Cardiac fibroblast (primary cell): Measurements from ENCODE around the gene PCDHGA12.

Experiments
- DNase-seq, 2 donors: peaks; one replicate each; pipeline versions ENCODE4 v3.0.0 to v3.0.0-alpha.2; 2010; ENCODE audit warnings: low read depth in 2 of 2
- H3K4me3 ChIP-seq, 2 donors: replicated peaks in 1 of 2; 1 replicate in 1 of 2; 2 replicates in 1 of 2; pipeline ENCODE4 v1.5.1; 2011; ENCODE audit warnings: low read depth in 2 of 2, low read length in 2 of 2, mild to moderate bottlenecking in 2 of 2, moderate library complexity in 1 of 2
- TF ChIP-seq, protein P1 (sequence below): IDR thresholded peaks from one replicate; pipeline ENCODE4 v1.5.1; 2011; ENCODE audit warnings: low read depth, mild to moderate bottlenecking, low read length, inconsistent platforms

Gene PCDHGA12

DNA sequence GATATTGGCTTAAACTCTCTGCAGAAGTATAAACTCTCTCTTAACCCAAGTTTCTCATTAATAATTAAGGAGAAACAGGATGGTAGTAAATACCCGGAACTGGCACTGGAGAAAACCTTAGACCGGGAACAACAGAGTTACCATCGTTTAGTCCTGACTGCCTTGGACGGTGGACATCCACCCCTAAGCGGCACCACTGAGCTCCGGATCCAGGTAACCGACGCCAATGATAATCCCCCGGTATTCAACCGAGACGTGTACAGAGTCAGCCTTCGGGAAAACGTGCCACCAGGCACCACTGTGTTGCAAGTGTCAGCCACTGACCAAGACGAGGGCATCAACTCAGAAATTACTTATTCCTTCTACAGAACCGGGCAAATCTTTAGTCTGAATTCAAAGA is 31.7 kb upstream of the PCDHGA12 start:
- H3K4me3 ChIP-seq: no peak overlapping the region
- no peak for DNase-seq
- TF ChIP-seq, protein P1, sequence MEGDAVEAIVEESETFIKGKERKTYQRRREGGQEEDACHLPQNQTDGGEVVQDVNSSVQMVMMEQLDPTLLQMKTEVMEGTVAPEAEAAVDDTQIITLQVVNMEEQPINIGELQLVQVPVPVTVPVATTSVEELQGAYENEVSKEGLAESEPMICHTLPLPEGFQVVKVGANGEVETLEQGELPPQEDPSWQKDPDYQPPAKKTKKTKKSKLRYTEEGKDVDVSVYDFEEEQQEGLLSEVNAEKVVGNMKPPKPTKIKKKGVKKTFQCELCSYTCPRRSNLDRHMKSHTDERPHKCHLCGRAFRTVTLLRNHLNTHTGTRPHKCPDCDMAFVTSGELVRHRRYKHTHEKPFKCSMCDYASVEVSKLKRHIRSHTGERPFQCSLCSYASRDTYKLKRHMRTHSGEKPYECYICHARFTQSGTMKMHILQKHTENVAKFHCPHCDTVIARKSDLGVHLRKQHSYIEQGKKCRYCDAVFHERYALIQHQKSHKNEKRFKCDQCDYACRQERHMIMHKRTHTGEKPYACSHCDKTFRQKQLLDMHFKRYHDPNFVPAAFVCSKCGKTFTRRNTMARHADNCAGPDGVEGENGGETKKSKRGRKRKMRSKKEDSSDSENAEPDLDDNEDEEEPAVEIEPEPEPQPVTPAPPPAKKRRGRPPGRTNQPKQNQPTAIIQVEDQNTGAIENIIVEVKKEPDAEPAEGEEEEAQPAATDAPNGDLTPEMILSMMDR: no peak

DNA sequence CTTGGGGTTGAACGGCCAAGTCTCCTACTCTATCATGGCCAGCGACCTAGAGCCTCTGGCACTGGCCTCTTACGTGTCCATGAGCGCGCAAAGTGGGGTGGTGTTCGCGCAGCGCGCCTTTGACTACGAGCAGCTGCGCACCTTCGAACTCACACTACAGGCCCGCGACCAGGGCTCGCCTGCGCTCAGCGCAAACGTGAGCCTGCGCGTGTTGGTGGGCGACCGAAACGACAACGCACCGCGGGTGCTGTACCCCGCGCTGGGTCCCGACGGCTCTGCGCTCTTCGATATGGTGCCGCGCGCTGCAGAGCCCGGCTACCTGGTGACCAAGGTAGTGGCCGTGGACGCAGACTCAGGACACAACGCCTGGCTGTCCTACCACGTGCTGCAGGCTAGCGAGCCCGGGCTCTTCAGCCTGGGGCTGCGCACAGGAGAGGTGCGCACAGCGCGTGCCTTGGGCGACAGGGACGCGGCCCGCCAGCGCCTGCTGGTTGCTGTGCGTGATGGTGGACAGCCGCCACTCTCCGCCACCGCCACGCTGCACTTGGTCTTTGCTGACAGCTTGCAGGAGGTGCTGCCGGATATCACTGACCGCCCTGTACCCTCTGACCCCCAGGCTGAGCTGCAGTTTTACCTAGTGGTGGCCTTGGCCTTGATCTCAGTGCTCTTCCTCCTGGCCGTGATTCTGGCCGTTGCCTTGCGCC is 30.6 kb upstream of the PCDHGA12 start:
- TF ChIP-seq, protein P1: no peak
- DNase-seq: no peak
- H3K4me3 ChIP-seq: no peak overlapping the region

DNA sequence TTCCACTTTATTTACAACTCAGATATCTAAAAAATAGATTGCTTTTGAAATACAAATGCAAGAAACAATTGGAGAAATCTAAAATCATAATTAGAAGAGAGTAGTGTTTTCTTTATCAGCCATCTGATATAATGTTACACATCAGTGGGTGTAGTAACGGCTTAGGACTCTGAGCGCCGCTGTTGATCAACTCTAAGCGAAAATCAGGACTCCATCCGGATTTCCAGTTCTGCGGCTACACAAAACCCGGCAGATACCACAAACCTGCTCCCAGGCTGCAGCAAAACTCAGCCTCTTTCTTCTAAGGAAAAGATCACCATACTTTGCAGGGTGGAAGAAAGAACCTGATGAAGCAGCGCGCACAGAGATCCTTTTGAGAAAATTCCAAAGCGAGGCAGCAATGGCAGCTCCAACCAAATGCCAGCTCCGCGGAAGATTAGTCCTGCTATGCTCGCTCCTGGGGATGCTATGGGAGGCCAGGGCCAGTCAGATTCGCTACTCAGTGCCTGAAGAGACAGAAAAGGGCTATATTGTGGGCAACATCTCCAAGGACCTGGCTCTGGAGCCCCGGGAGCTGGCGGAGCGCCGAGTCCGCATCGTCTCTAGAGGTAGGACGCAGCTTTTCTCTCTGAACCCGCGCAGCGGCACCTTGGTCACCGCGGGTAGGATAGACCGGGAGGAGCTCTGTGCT is 27.6 kb upstream of the PCDHGA12 start, which contains the start of gene PCDHGA9:
Gene PCDHGA9 (plus strand): TSS at position 226 of the 691 bp plus-strand sequence. CDS start 175 bp downstream, at position 401.
- peak within 1 kb of the TSS; percentile 12 to 42 for H3K4me3 ChIP-seq
- TF ChIP-seq, protein P1: peak; percentile 53
- DNase-seq: peak; percentile 41 to 63

DNA sequence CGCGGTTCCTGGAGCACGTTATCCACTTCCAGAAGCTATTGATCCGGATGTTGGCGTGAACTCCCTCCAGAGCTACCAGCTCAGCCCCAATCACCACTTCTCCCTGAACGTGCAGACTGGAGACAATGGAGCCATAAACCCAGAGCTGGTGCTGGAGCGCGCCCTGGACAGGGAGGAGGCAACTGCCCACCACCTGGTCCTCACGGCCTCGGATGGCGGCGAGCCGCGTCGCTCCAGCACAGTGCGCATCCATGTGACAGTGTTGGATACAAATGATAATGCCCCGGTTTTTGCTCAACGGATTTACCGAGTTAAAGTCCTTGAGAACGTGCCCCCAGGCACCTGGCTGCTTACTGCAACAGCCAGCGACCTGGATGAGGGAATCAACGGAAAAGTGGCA is 26.9 kb upstream of the PCDHGA12 start:
- H3K4me3 ChIP-seq: no peak overlapping the region
- TF ChIP-seq, protein P1: no peak
- DNase-seq: no peak

DNA sequence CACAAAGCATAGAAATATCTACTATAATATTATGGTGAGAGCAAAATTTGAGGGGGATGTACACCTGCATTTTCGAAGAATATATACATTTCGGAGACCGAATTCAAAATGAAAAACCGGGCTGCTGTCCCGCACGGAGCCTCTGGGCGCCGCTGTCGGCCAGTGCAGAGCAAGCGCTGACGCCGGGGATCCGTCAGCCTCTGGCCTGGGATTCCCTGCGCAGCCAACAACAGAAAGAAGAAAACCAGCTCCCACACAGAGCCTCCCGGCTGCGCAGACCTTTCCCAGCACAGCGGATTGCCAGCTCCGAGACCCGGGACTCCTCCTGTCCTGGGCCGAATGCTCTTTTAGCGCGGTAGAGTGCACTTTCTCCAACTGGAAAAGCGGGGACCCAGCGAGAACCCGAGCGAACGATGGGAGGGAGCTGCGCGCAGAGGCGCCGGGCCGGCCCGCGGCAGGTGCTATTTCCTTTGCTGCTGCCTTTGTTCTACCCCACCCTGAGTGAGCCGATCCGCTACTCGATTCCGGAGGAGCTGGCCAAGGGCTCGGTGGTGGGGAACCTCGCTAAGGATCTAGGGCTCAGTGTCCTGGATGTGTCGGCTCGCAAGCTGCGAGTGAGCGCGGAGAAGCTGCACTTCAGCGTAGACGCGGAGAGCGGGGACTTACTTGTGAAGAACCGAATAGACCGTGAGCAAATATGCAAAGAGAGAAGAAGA is 22.4 kb upstream of the PCDHGA12 start, which contains the start of gene PCDHGB6:
Gene PCDHGB6 (plus strand): TSS at position 232 of the 716 bp plus-strand sequence. CDS start 182 bp downstream, at position 414.
- H3K4me3 ChIP-seq: peak within 1 kb of the TSS; percentile 8 to 44
- DNase-seq: peak; percentile 56 to 65
- TF ChIP-seq, protein P1: peak; percentile 65

DNA sequence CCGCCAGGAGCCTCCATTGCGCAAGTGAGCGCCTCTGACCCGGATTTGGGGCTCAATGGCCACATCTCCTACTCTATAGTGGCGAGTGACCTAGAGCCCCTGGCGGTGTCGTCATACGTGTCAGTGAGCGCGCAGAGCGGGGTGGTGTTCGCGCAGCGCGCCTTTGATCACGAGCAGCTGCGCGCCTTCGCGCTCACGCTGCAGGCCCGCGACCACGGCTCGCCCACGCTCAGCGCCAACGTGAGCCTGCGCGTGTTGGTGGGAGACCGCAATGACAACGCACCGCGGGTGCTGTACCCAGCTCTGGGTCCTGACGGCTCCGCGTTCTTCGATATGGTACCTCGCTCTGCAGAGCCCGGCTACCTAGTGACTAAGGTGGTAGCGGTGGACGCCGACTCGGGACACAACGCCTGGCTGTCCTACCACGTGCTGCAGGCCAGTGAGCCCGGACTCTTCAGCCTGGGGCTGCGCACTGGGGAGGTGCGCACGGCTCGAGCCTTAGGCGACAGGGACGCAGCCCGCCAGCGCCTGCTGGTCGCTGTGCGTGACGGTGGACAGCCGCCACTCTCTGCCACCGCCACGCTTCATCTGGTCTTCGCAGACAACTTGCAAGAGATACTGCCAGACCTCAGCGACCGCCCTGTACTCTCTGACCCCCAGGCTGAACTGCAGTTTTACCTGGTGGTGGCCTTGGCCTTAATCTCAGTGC is 20.6 kb upstream of the PCDHGA12 start:
- no peak overlapping the region for H3K4me3 ChIP-seq
- TF ChIP-seq, protein P1: no peak
- no peak for DNase-seq
